HG03457 (cell line): ENCODE data around the gene ADAMTS12.

ENCODE experiments used
- ATAC-seq: cut with Tn5 transposase; IDR thresholded peaks from one replicate; pipeline ENCODE4 v1.9.1; 2021; ENCODE audit warnings: moderate number of reproducible peaks; ENCODE audit not compliant: unreplicated experiment

Gene ADAMTS12

DNA sequence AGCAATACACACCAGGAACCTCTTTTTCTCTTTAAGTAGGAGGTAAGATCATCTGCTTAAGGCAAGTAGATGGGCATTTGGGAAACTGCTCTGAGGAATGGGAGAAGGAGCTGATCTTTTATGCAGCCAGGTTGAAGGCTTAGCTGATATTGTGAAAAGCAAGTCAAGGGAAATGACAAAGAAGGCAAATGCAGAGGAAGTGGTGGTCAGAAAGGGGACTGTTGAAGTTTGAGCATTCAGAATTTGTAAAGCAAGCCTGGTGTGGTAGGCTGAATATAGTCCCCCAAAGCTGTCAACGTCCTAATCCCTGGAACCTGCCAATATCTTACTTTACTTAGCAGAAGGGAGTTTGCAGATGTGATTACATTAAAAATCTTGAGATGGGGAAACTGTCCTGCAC is 128.9 kb downstream of the ADAMTS12 start:
- ATAC-seq, result no peak

DNA sequence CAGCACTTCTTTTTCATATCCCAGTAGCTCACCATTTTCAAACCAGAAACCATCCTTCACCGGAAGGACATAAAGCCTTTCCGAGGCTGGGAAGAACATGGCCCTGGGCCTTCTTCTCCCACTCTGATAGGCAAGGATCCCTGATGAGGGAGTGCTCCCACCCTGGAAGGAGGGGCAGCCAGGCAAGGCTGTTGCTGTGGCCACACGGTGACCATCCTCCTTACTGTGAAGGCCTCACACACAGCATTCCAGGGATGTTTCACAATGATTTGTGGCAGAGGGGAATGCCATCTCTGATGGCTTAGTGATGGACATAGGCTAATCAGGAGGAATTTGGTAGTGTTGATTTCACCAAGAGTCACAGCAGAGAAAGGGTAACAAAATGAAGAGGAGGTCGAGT is 130.7 kb downstream of the ADAMTS12 start:
- no peak for ATAC-seq

DNA sequence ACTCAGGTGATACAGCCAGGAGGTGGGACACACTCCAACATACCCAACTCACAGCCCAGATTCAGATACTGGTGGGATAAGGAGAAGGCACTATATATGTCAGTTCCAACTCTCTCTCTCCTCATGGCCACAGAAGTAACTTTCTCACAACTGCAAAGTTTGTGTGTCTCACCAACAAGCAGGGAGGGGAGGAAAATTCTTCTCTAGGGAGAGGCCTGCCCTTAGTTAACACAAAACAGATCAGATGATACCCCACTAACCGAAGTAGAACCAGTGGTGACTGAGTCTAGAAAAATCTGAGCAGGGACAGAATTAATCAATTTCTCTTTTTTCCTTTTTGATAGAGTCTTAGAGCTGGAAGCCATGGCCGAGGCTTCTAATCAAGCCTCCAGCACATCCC is 133.1 kb downstream of the ADAMTS12 start:
- no peak for ATAC-seq

DNA sequence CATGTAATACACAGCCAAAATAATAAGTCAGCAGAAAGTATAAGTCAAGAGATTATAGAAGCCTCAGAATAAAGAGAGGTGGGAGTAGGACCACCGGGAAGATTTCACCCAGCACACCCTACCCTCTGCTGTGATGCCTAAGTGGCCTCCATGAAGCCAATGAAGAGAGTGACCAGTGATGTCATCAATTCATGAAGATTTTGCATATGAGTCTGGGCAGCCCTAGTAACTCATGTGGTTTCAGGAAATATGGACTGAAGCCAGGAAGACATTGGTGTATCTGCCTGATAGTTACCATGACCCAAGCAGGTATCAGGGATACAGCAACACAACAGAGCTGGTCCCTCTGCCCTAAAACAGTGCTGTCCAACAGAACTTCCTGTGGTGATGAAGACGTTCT is 135.3 kb downstream of the ADAMTS12 start:
- no peak for ATAC-seq

DNA sequence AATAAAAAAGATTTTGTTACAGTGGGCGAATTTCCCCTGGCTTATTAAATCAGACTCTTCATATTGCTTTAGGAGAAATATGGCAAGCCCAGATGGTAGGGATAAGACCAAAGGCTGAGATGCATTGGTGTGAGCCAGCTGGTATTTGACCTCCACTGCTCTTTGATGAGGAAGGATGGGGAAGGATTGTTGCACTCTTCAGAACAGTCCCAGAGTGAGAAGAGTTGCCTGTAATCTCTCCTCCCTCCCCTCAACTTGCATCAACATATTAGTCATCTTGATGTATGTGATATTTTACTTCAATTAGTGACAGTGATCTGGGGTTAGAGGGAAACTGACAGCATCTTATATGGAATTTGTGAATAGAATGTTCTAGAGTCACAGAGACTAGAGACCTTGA is 136.6 kb downstream of the ADAMTS12 start:
- no peak for ATAC-seq

GRCh38 chr5:33753704-33754103 is 138.1 kb downstream of the ADAMTS12 start:
- no peak for ATAC-seq

- no peak for ATAC-seq
Measured at GRCh38 chr5:33748754-33749153, 143.0 kb downstream of the ADAMTS12 start.

DNA sequence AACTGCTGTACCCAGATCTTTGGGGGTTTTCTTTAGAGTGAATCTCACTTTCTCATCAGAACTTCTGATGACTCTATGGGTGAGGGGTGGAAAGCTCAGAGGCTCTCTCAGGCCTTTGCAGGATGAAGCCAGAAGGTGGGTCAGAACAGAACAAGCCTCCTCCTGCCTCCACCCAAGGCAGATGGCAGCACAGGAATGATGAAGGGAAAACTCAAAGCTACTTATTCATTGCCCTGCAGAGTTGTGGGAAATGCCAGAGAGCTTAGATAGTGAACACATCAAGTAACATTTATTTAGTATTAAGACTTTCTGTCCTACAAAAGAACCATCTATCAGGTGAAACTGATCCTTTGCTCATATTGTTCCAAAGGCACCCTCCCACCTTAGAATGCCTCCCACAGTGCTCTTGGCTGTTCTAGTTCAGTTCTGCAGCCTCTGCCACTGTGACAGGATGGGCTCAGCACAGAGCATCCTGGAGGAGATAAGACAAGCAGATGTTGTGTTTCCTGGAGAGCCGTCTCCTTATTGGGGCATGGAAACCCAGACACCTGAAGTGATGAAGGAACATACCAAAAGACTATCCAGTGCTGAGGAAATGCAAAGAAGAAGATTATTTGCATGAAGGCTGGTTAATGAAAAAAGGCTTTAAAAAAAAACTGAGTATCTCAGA is 146.6 kb downstream of the ADAMTS12 start:
- no peak for ATAC-seq

DNA sequence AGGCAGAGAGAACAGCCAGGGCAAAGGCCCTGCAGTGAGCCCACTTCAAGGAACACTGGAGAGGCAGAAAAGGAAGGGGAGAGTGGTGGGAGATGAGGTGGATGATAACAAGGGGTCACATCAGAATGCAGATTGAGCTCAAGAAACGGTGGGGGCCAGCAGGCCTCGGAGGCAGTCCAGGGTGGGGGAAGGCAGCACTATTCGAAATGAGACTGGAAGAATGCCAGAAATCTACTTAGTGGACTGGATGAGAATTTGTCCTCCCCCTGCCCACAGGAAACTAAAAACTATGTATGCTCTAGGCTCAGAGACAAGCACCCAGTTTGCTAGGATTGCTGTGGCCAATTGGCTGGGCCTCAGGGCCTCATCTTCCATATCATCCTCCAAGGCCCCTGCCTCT is 148.7 kb downstream of the ADAMTS12 start:
- no peak for ATAC-seq

- ATAC-seq, result no peak
Measured at GRCh38 chr5:33742181-33742580, 149.6 kb downstream of the ADAMTS12 start.

GRCh38 chr5:33738967-33739366 is 152.8 kb downstream of the ADAMTS12 start:
- ATAC-seq, result no peak

DNA sequence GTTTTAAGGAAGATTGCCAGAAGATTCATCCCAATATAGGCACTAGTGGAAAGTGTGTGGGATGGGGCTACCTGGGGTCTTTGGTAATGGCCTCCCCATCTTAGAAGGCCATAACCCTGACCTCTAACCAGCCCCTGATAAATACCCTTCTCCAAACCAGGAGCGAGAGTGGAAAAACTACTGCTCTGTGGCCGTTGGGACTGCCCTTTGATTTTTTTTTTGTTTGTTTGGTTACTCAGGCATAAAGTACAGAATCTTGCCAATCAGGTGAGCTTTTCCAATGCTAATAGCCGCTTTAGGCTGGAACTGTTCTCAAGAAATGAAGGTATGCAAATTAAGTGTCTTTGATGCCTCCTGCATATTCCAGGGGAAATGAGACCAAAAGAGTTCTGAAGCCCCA is 153.7 kb downstream of the ADAMTS12 start:
- no peak for ATAC-seq

- ATAC-seq, result no peak
Measured at GRCh38 chr5:33737697-33738096, 154.1 kb downstream of the ADAMTS12 start.

DNA sequence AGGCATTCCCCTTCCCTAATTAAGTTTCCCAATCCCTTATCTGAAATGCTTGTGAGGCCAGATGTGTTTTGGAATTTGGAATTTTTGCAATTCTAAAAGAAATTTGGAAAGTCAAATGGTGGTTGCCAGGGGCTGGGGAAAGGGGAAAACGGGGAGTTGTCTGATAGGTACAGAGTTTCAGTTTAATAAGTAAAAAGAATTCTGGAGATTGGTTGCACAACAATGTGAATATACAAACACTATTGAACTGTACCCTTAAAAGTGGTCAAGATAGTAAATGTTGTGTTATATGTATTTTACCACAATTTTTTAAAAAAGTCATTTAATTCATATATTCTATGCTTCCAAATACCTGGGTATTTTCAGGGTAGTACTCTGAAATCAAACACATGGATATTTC is 154.5 kb downstream of the ADAMTS12 start:
- ATAC-seq, result no peak

DNA sequence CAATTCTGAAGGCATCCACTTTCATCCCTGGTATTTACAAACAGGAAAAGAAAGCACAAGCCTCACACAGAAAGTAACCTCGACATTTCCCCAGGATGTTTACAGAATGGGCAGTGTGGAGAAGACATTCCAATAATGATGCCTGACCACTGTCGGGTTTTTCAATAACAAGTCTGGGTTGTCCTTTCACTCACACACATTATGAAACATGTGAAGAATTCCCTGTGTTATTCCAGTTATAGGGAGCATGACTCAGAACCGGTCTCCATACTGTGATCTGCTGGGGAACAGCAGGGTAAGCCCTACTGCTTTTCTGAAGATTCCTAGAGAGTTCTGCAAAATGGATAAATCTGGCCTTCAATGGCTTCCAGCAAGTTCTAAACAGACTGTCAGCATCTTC is 155.3 kb downstream of the ADAMTS12 start:
- no peak for ATAC-seq

DNA sequence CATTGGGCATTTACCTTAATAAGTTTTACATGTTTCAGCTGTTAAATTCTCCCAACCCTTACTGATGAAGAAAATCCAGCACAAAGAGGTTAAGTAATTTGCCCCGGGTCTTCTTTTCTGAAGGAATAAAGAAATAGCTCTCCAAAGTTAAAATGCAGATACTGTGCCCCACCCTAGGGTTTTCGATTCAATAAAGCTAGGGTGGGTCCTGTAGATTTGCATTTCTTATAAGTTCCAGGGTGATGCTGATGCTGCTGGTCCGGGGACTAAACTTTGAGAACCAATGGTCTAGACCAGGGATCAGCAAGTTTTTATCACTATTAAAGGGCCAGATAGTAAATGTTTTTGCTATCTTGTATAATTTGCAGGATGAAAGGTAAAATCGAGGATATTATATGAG is 156.7 kb downstream of the ADAMTS12 start:
- ATAC-seq, result no peak

DNA sequence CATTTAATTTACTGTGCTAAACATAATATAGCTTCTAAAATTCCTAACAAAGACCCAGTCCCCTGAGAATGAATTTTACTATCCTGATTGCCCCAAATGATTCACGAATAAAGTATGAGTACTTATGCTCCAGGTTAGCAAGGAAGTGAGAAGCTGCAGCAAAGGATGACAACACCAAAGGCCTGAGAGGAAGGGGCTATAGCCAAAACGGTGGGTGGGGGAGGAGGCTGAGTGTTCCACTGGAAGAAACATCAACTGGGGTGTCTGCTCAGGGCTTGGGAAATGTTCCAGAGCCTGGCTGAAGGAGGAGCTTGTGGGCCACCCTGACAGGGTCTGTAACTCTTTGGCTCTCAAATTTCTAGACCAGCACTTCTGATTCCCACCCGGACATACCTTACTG is 157.3 kb downstream of the ADAMTS12 start:
- no peak for ATAC-seq

DNA sequence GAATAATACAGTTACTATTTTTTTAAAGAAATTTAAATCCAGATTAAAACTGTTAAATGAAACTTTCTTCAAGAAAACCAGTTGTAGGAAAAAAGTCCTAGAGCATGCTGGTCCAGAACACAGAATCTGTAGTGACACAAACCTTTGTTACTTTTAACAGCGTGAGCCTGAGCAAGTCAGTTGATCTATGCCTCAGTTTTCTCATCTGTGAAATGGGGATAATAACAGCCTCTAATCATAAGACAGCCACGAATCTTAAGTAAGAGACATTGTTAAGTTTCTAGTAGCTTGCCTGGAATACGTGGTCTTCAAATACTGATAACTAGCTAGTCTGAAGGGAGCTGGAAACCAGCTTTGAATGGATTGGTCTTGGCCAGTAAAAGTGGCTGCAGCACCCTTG is 158.6 kb downstream of the ADAMTS12 start:
- ATAC-seq, result no peak

GRCh38 chr5:33726422-33727165 is 165.2 kb downstream of the ADAMTS12 start:
- no peak for ATAC-seq

DNA sequence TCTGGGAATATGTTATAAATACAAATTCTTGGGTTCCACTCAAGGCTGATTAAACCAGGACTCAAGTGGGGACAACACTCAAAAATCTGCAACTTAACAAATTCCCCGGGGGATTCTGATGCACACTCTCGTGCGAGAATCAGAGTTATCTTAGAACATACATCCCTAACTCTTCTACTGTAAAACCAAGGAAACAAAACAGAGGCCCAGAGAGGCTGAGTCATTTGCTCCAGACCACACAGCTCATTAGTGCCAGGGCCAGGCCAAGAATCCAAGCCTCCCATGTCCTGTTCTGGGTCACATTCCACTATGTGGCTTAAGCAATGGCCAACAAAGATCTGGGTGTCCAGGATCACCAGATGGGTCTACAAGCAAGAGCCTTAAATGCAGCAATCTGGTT is 166.0 kb downstream of the ADAMTS12 start:
- no peak for ATAC-seq

- ATAC-seq, result no peak
Measured at GRCh38 chr5:33721491-33722200, 170.1 kb downstream of the ADAMTS12 start.

GRCh38 chr5:33720176-33720575 is 171.6 kb downstream of the ADAMTS12 start:
- ATAC-seq, result no peak
